H9 (cell line): ENCODE measurements around the gene BTN2A1. TPM values are rescaled to one million over a fixed set of nuclear protein-coding genes. Genes with fewer than 3 reads are reported as not detected.

Experiments used
- DNase-seq: peaks from one replicate; pipeline ENCODE4 v3.0.0-alpha.2; 2017
- H2AFZ ChIP-seq: one replicate; pipeline ENCODE4 v1.6.1; 2013; ENCODE audit warnings: mild to moderate bottlenecking, low read length, control low read depth, moderate library complexity
- H2AK5ac ChIP-seq: 2 replicates; pipeline ENCODE4 v1.6.1; 2013; ENCODE audit warnings: low read length, control low read depth, mixed read lengths; ENCODE audit not compliant: insufficient read length
- H2BK120ac ChIP-seq: one replicate; pipeline ENCODE4 v1.6.1; 2013; ENCODE audit warnings: low read depth, mild to moderate bottlenecking, low read length, control low read depth, inconsistent platforms; ENCODE audit not compliant: poor library complexity, severe bottlenecking
- H2BK12ac ChIP-seq: 2 replicates; pipeline ENCODE4 v1.6.1; 2013; ENCODE audit warnings: low read length, control low read depth, mixed read lengths, low read depth; ENCODE audit not compliant: insufficient read length
- H2BK15ac ChIP-seq: 2 replicates; pipeline ENCODE4 v1.6.1; 2013; ENCODE audit warnings: low read depth, low read length, control low read depth
- H2BK20ac ChIP-seq: one replicate; pipeline ENCODE4 v1.6.1; 2013; ENCODE audit warnings: low read depth, mild to moderate bottlenecking, low read length, control low read depth, inconsistent platforms; ENCODE audit not compliant: poor library complexity, severe bottlenecking
- H2BK5ac ChIP-seq: 2 replicates; pipeline ENCODE4 v1.6.1; 2013; ENCODE audit warnings: low read length, control low read depth, mixed read lengths; ENCODE audit not compliant: insufficient read length
- H3K14ac ChIP-seq: 2 replicates; pipeline ENCODE4 v1.6.1; 2013; ENCODE audit warnings: low read length, control low read depth; ENCODE audit not compliant: insufficient read depth
- H3K18ac ChIP-seq: 2 replicates; pipeline ENCODE4 v1.6.1; 2013; ENCODE audit warnings: low read depth, mild to moderate bottlenecking, mixed read lengths, low read length, control low read depth; ENCODE audit not compliant: insufficient read length
- H3K23ac ChIP-seq: 2 replicates; pipeline ENCODE4 v1.6.1; 2013; ENCODE audit warnings: low read length, control low read depth, mixed read lengths, low read depth; ENCODE audit not compliant: insufficient read length
- H3K23me2 ChIP-seq: 2 replicates; pipeline ENCODE4 v1.6.1; 2013; ENCODE audit warnings: low read depth, mild to moderate bottlenecking, mixed read lengths, low read length, control low read depth; ENCODE audit not compliant: insufficient read length, poor library complexity, severe bottlenecking
- H3K27ac ChIP-seq: 2 replicates; pipeline ENCODE4 v1.5.1; 2013; ENCODE audit warnings: low read length, control low read depth, mixed read lengths, low read depth; ENCODE audit not compliant: insufficient read length
- H3K27me3 ChIP-seq: 2 replicates; pipeline ENCODE4 v1.6.1; 2013; ENCODE audit warnings: low read length, control low read depth, inconsistent platforms; ENCODE audit not compliant: insufficient read depth
- H3K4ac ChIP-seq: 2 replicates; pipeline ENCODE4 v1.6.1; 2013; ENCODE audit warnings: low read depth, mild to moderate bottlenecking, control low read depth, inconsistent platforms, low read length, moderate library complexity
- H3K4me1 ChIP-seq: 2 replicates; pipeline ENCODE4 v1.6.1; 2013; ENCODE audit warnings: low read length, control low read depth, inconsistent platforms; ENCODE audit not compliant: insufficient read depth
- H3K4me2 ChIP-seq: 2 replicates; pipeline ENCODE4 v1.6.1; 2013; ENCODE audit warnings: low read length, control low read depth, mixed read lengths; ENCODE audit not compliant: insufficient read length, insufficient read depth
- H3K56ac ChIP-seq: 2 replicates; pipeline ENCODE4 v1.6.1; 2013; ENCODE audit warnings: low read depth, mild to moderate bottlenecking, mixed read lengths, low read length, control low read depth; ENCODE audit not compliant: insufficient read length
- H3K79me1 ChIP-seq: 2 replicates; pipeline ENCODE4 v1.6.1; 2013; ENCODE audit warnings: low read depth, mild to moderate bottlenecking, moderate library complexity, low read length, control low read depth, inconsistent platforms; ENCODE audit not compliant: insufficient read depth, poor library complexity, severe bottlenecking
- H3K79me2 ChIP-seq: 2 replicates; pipeline ENCODE4 v1.6.1; 2013; ENCODE audit warnings: low read length, control low read depth, inconsistent platforms; ENCODE audit not compliant: insufficient read depth
- H3K9ac ChIP-seq: 2 replicates; pipeline ENCODE4 v1.6.1; 2013; ENCODE audit warnings: low read length, control low read depth, mixed read lengths; ENCODE audit not compliant: insufficient read length; ENCODE audit errors: extremely low read depth
- H3K9me3 ChIP-seq: one replicate; pipeline ENCODE4 v1.6.1; 2013; ENCODE audit warnings: low read depth, low read length, inconsistent platforms; ENCODE audit not compliant: control insufficient read depth
- H3T11ph ChIP-seq: one replicate; pipeline ENCODE4 v1.6.1; 2013; ENCODE audit warnings: mild to moderate bottlenecking, low read length, control low read depth, inconsistent platforms
- H4K20me1 ChIP-seq: one replicate; pipeline ENCODE4 v1.6.1; 2013; ENCODE audit not compliant: control insufficient read depth, insufficient read length, insufficient read depth
- H4K5ac ChIP-seq: 2 replicates; pipeline ENCODE4 v1.6.1; 2013; ENCODE audit warnings: low read depth, mild to moderate bottlenecking, mixed read lengths, low read length, control low read depth; ENCODE audit not compliant: insufficient read length
- H4K8ac ChIP-seq: replicated peaks from 2 replicates; pipeline ENCODE4 v1.6.1; 2013; ENCODE audit warnings: low read length, control low read depth, mixed read lengths, low read depth; ENCODE audit not compliant: insufficient read length
- H4K91ac ChIP-seq: 2 replicates; pipeline ENCODE4 v1.6.1; 2013; ENCODE audit warnings: low read depth, mild to moderate bottlenecking, moderate library complexity, mixed read lengths, low read length, control low read depth; ENCODE audit not compliant: insufficient read length
- H3K27ac Mint-ChIP-seq, 3 experiments: 2 replicates in 2 of 3; 3 replicates in 1 of 3; pipeline ENCODE4 v1.8.0; 2020 to 2021; ENCODE audit warnings: mixed read lengths in 3 of 3, mild to moderate bottlenecking in 1 of 3, moderate library complexity in 1 of 3
- H3K27me3 Mint-ChIP-seq: 2 replicates; pipeline ENCODE4 v1.8.0; 2021; ENCODE audit warnings: low read depth, mild to moderate bottlenecking, moderate library complexity, mixed read lengths
- H3K36me3 Mint-ChIP-seq, 3 experiments: 2 replicates in 2 of 3; 3 replicates in 1 of 3; pipeline ENCODE4 v1.8.0; 2020 to 2021; ENCODE audit warnings: low read depth in 3 of 3, mixed read lengths in 3 of 3; ENCODE audit not compliant: insufficient read depth in 1 of 3
- H3K4me1 Mint-ChIP-seq, 2 experiments: 2 replicates each; pipeline ENCODE4 v1.8.0; 2020; ENCODE audit warnings: mixed read lengths in 2 of 2
- H3K4me3 Mint-ChIP-seq, 2 experiments: 2 replicates in 1 of 2; 3 replicates in 1 of 2; pipeline ENCODE4 v1.8.0; 2020 to 2021; ENCODE audit warnings: mild to moderate bottlenecking in 2 of 2, mixed read lengths in 2 of 2, moderate library complexity in 1 of 2
- H3K9me3 Mint-ChIP-seq, 2 experiments: 2 replicates in 1 of 2; 3 replicates in 1 of 2; pipeline ENCODE4 v1.8.0; 2020; ENCODE audit warnings: mild to moderate bottlenecking in 2 of 2, mixed read lengths in 2 of 2, moderate library complexity in 1 of 2
- WGBS: extraction: QIAGEN DNeasy Blood & Tissue Kit; methylation state at CpG from one replicate; pipeline ENCODE4 v1.1.7; 2013; ENCODE audit warnings: missing lambda C conversion rate, low lambda C conversion rate, mixed read lengths; ENCODE audit not compliant: insufficient read length; ENCODE audit errors: extremely low coverage; 5-methylcytosine and 5-hydroxymethylcytosine counted together
- total RNA-seq: library from RNA; stranded (reverse); gene quantifications from 2 replicates; pipeline ENCODE4 v1.2.1, GENCODE V29; 2021
- TF ChIP-seq, protein P1 (sequence below): fragments of 200-600 bp; sonication (generic); conservative IDR thresholded peaks from 3 replicates; pipeline ENCODE4 v1.8.0; 2021; ENCODE audit warnings: antibody characterized with exemption, mild to moderate bottlenecking

BTN2A1 gene
- total RNA-seq, 1 experiment from 2014 or later: 18.4 TPM

DNA sequence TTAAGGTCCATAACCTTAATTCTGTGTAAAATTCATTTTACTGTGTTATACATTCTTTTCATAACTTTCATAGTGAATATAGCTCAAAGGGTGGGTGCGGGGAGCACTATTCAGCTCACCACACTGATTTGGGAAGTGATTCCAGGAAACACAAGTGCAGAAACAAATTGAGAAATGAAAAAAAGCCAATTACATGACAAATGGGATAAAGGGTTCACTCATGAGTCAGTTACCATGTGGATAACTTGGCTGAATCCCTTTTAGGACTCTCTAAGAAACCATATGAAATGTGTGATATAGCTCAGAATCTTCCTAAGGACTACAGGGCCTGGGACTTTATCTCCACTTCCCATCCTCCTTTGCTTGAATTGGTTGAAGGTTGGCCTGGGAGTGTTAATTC is 3.1 kb upstream of the BTN2A1 start:
- Histone ChIP-seq H2BK5ac (no peak overlapping the region), H3K9ac (no peak overlapping the region), H3K56ac (no peak overlapping the region), H2AK5ac (no peak overlapping the region), H3K23ac (no peak overlapping the region), H3K79me1 (no peaks in the 10 kb centered on the region), H2BK120ac (no peak overlapping the region), H4K91ac (no peak overlapping the region), H3K4ac (no peak overlapping the region), H2AFZ (no peak overlapping the region), H4K20me1 (no peaks in the 10 kb centered on the region), H2BK12ac (no peak overlapping the region), H4K8ac (no peak overlapping the region), H3K9me3 (no peaks in the 10 kb centered on the region), H3K14ac (no peak overlapping the region), H3K4me2 (no peak overlapping the region), H3K4me1 (peaks cover 3% of the 10 kb centered on the region; the same call in 1 of the 2 replicates), H3K27me3 (no peaks in the 10 kb centered on the region), H2BK15ac (no peak overlapping the region), H3K18ac (no peak overlapping the region), H2BK20ac (no peak overlapping the region), H3K79me2 (no peaks in the 10 kb centered on the region), H3K27ac (no peak overlapping the region), H3K23me2 (peaks cover 4% of the 10 kb centered on the region), H3T11ph (no peak overlapping the region), H4K5ac (no peak overlapping the region)
- H3K27me3 Mint-ChIP-seq: no peaks in the 10 kb centered on the region; the same call in none of the 2 replicates
- H3K27ac Mint-ChIP-seq: no peak overlapping the region
- TF ChIP-seq, protein P1, sequence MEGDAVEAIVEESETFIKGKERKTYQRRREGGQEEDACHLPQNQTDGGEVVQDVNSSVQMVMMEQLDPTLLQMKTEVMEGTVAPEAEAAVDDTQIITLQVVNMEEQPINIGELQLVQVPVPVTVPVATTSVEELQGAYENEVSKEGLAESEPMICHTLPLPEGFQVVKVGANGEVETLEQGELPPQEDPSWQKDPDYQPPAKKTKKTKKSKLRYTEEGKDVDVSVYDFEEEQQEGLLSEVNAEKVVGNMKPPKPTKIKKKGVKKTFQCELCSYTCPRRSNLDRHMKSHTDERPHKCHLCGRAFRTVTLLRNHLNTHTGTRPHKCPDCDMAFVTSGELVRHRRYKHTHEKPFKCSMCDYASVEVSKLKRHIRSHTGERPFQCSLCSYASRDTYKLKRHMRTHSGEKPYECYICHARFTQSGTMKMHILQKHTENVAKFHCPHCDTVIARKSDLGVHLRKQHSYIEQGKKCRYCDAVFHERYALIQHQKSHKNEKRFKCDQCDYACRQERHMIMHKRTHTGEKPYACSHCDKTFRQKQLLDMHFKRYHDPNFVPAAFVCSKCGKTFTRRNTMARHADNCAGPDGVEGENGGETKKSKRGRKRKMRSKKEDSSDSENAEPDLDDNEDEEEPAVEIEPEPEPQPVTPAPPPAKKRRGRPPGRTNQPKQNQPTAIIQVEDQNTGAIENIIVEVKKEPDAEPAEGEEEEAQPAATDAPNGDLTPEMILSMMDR: no peak
- peaks cover 6 to 9% (median 6%) of the 10 kb centered on the region in 3 experiments for H3K36me3 Mint-ChIP-seq
- H3K4me3 Mint-ChIP-seq: no peak overlapping the region
- no peak for DNase-seq
- H3K4me1 Mint-ChIP-seq: peaks cover 15 to 19% of the 10 kb centered on the region in 2 experiments
- no peaks in the 10 kb centered on the region for H3K9me3 Mint-ChIP-seq
- WGBS: no CpG with 5 or more reads among the region's 1 CpG
